ENCODE measurements around the gene SNRNP40. TPM values are rescaled to one million over a fixed set of nuclear protein-coding genes. Genes with fewer than 3 reads are reported as not detected.

Gene SNRNP40
- total RNA-seq, 1 donor from 2014 or later = 107 TPM

DNA sequence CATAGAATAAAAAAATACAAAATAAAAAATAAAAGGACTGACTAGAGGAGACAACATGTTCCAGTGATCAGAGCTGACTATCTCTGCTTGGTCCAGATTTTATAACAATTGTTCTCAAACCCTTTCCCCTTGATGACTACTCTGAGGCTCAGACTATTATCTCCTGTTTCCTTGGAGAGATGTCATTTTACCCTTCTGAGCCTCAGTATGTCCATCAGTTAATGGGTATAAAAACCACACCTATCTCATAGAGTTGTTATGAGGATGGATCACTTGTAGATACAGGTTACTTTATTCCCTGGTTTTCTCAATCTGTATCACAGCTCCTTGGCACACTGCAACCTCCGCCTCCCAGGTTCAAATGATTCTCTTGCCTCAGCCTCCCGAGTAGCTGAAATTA is 63.9 kb downstream of the SNRNP40 start:
- intact Hi-C loops (cut with micrococcal nuclease) = no loop called here

DNA sequence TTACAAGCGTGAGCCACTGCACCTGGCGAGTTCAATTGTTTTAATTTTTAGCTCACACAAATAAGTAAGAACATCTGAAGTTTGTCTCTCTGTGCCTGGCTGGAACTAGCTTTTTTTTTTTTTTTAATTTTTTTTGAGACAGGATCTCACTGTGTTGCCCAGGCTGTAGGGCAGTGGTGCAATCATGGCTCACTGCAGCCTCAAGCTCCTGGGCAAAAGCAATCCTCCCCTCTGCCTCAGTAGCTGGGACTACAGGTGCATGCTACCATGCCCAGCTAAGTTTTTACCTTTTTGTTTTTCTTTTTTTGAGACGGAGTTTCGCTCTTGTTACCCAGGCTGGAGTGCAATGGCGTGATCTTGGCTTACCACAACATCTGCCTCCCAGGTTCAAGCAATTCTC is 64.8 kb downstream of the SNRNP40 start:
- intact Hi-C loops (cut with micrococcal nuclease) = no loop called here

DNA sequence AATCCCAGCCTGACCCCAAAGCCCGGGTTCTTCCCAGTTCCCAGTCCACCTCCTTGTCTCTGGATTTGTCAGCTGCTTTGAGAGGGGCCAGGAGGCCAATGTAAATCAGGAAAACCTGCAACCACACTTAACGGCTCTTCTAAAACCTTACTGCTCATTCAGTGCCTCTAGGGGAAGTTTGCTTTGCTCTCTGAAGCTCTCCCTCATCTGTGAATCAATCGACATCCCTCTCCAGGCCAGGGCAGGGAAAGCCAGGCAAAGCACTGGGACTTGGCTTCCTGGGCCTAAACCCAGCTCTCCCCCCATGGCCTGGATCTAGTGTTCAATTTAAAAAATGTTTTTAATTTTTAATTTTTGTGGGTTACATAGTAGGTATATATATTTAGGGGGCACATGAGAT is 66.2 kb downstream of the SNRNP40 start:
- intact Hi-C loops (cut with micrococcal nuclease) = no loop called here

DNA sequence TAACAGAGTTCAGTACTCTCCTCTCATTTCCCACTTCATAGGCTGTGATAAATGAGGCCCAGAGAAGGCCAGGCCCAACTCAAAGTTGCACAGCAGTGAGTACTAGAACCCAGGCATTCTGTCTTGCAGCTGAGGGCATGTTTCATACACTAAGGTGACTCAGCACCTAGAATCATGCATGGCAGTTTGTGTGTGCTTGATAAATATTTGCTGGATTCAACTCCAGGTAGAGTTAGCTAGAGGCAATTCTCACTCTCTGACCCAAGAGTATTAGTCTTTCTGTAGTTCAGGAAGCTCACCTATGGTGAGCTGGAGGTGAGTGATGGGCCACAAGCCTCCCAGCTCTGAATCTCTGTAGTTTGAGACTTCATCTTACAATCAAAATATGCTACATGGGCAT is 67.6 kb downstream of the SNRNP40 start:
- intact Hi-C loops (cut with micrococcal nuclease) = no loop called here

DNA sequence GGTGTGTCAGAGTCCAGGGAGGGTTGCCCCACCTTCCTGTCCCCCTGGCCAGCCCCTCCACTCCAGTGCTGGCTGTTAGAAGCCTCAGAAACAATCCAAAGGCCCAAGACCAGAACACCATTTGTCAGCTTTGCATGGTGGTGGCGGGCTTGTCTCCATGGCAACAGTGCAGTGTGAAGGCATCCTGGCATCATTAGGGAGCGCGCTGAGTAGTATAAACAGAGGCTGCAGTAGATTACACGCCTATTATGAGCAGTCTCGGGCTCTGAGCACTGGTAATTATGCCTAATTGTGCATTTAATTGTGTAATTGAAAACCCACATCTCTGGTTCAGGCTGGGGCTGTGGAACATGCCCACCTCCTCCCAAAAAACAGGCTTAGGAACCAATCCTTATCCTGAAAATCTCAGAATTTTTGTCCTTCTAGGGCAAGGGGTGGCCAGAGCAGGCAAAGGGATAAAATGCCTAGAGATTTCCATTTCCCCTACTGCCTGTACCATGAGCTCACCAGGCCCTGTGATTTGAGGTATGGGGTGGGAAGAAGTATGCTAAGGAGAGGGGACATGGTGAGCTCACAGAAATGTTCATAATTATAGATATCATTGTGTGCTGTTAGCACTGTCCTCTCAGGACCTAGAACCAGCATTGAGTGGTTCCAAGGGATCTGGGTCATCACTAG is 68.6 kb downstream of the SNRNP40 start:
- intact Hi-C loops (cut with micrococcal nuclease) = no loop called here

DNA sequence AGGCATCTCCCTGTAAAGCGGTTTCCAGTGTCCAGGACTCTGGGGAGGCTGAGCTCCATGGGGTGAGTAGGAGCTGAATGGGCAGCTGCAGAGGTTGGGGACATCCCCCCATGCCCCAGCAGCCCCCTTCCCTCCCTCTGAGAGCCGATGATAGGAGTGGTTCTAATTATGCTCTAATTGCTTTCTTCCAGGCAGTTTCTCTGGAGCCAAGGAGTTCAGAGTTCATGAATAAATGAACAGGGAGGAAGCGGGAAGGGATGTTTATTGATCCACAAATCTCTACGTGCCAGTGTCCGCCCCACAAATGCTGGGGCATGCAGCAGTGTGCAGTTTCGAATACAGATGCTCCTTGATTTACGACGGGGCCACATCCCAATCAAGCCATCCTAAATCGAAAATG is 72.5 kb downstream of the SNRNP40 start:
- intact Hi-C loops (cut with micrococcal nuclease) = no loop called here

DNA sequence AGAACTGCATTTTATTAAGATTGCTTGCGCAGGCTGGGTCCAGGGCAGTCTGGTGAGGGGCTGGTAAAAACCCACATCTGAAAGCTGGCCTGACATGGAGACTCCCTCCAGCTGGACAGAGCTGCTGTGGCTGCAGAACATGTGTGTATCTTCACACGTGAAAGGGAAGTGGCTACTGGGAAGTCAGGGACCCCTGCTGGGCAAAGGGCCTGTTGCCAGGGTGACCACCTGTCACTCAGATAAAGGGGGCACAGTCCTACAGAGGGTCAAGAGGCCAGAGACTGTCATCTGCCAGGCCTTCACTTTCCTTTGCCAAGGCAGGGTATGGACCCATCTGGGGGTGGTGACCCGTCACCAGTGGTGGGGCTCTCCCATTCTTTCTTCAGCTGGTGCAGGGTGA is 74.4 kb downstream of the SNRNP40 start:
- intact Hi-C loops (cut with micrococcal nuclease) = no loop called here

DNA sequence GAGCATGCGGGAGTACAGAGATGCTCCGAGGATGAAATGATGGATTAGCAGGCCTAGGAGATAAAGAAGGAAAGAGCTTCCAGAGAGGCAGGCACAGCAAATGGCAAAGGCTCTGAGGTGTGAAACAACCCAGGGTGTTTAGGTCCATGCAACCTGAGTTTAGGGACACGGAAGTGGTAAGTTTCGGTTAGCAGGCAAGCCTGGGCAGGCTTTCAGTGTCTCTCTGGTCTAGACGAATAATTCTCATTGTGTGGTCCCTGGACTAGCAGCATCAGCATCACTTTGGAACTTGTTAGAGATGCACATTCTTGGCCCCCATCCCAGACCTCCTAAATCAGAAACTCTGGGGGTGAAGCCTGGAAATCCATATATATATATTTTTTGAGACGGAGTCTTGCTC is 75.5 kb downstream of the SNRNP40 start:
- intact Hi-C loops (cut with micrococcal nuclease) = no loop called here

DNA sequence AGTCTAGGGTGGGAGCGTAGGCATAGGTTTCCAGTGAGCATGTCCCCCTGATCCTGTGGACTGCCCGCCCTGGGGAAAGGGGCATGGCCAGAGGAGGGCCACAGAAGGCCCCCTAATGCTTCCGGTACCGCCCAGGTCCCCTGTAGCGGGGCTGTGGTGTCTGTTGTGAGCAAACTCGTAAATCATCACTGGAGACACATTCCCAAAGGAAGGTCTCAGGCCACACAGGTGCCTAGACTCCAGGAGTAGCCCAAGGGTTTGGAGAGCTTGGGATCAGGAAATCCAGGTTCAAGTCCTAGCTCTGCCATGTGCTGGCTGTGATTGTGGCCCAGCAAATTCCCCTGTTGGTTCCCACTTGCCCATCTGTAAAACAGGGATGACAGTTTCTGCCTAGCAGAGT is 77.1 kb downstream of the SNRNP40 start:
- intact Hi-C loops (cut with micrococcal nuclease) = no loop called here

DNA sequence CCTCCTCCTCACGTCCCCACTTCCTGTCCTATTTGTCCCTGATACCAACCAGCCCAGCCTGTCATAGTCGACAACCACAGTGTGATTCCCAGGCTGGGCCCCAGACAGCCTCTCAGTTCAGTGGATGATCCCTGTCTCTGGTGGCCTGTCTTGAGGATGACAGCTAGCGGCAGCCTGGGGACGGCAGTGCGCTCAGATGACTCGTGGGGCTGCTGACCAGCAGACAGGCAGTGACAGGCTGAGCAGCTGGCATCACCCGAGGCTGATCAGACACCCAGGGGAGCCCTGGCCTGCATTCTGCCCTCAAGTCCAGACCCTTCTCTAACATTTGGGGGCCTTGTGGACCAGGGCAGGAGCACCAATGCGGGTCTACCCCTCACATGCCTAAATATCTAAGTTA is 77.9 kb downstream of the SNRNP40 start:
- intact Hi-C loops (cut with micrococcal nuclease) = no loop called here

DNA sequence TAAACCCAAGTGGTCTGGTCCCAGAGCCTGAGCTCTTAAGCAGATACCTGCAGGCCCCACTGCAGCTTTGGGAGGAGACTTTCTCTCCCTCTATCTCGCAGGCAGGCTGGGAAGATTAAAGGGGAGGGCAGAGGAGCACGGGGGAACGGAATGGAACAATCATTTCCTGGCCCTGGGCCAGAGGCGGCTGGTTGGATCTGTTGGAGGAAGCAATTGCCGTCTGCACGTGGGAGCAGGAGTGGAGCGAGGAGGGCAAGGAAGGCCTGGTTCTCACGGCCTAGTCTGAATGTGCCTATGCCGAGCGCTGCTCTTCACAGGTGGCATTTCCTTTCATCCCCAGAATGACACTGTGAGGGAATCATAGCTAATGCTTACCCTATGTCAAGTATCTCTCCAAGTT is 80.6 kb downstream of the SNRNP40 start:
- intact Hi-C loops (cut with micrococcal nuclease) = no loop called here

DNA sequence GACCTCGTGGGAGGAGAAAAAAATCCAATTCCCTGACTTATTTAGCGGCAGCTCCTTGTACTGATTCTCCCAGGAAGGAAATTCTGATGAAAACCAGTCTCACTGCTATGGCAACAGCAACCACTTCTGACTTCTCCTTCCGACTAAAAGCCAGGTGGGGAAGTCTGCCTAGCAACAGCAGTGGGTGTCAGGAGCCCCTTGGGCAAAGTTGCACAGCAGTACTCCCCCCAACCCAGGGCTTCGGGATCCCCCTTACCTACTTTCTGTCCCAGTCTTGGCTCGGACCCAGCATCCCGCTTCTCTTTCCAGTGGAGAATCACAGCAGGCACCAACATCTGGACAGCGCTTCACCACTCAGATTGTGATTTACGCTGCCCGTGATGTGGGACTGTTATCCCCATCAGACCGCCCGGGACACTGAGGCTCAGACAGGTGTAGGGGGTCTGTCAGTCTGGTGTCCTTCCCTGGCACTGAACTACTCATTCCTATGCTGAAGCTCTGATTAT is 81.5 kb downstream of the SNRNP40 start:
- intact Hi-C loops (cut with micrococcal nuclease) = no loop called here

DNA sequence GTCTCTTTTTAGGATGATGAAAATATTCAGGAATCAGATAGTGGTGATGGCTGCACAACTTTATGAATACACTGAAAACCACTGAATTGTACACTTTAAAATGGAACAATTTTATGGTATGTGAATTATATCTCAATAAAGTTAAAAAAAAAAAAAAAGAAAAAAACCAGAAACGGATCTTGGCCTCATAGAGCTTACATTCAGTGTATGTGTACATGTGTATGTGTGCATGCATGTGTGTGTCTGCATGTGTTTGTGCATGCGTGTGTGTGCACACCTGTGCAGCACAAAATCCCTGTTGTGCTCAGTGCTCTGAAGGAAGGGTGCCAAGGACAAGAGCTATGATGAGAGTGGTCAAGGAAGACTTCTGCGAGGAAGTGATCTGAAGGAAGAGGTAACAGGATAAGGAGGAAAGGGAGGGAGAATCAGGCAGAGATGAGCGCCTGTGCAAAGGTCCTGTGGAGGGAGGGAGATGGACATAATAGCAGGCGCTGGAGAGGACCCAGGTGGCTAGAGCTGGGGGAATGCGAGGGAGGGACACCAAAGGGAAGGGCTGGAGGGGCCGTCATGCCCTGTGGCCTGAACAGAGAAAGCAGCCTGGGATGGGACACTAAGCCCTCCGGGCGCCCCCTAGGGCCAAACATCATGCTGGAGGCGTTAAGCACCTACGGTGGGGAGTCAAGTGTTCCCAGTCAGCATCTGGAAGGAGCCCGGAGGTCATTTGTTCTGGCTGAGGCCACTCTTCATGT is 82.1 kb downstream of the SNRNP40 start:
- intact Hi-C loops (cut with micrococcal nuclease) = no loop called here

Other genes starting within 250 kb of the SNRNP40 start
- 110 and 117 TPM in 2 replicates for gene PUM1, start 231.1 kb downstream of the SNRNP40 start, total RNA-seq
- not detected in 2 replicates for gene NKAIN1, start 56.9 kb downstream of the SNRNP40 start, total RNA-seq
- 21.8 and 24.5 TPM in 2 replicates for gene ZCCHC17, start 244 bp upstream of the SNRNP40 start, total RNA-seq
- not detected in 2 replicates for gene FABP3, start 76.3 kb upstream of the SNRNP40 start, total RNA-seq
- 0.23 TPM in 1 of 2 replicates, not detected in the other for gene SERINC2, start 116.4 kb upstream of the SNRNP40 start, total RNA-seq